ENCODE data around the gene FFAR4.

The FFAR4 gene

DNA sequence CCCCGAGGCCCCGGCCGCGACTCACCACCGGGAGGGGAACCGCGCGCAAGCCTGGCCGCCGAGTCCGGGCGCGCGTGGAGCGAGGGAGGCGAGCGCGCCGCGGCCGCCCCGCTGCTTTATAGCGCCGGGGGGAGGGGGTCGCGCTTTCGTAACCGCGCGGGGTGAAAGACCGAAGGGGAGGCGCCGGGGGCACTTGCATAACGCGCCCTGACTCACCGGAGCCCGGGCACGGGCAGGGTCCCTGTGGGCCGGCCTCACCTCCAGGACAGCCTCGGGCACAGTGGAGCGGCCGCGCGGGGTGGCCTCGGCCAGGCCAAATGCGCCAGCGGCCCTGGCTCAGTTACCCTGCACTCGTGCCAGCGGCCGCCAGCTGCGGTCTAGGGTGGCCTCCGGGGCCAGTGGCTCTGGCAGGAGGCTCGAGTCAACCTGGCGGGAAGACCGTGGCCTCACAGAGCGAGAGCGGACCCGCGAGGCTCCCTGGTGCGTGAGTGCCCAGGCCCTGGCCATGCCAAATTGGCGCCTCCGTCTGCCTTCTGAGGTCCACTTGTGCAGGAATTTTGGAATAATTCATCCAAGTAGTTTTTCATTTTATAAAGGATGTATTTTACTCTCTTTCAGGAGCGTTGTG lies 34.8 kb downstream of the FFAR4 start, which contains the start of gene RBP4:
Gene RBP4, minus strand, starts transcription at position 90 of the 628 bp plus-strand sequence. CDS start 207 bp downstream, outside the sequence.
- peak; percentile 53 for DNase-seq

DNA sequence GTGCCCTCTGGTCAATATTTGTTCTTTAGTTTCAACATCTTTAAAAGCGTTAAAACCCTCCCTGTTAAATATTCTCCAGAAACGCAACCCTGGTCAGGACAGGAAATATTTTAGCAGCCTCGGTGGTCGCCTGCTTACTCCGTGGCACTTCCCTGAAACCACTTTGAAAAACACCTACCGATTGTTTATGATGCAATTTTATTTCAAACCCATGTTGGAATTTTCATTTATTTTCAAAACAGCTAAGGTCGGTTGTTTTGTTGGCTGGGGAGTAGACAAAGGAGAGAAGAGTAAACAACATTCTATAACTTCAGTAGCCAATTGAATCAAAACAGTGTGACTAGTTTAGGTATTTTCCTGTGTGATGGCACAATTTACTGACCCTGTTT lies 35.3 kb downstream of the FFAR4 start:
- DNase-seq = no peak

DNA sequence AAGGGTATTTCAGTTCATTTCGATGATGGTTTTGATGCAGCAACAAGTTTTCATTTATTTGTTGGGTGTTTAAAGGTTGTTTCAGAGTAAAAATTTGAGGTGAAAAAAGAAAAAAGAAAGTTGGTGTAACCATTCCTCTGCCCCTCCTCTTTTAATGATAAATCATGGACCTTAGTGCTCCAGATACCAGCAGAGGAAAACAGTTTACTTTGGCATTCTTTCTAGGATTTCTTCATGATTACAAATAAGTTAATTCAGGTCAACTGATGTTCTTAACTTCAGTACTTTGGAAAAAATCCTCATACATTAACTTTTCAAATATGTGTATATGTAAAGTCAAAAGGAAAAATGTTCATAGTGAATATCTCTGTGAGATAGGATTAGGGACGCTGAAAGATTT lies 36.6 kb downstream of the FFAR4 start:
- no peak for DNase-seq

DNA sequence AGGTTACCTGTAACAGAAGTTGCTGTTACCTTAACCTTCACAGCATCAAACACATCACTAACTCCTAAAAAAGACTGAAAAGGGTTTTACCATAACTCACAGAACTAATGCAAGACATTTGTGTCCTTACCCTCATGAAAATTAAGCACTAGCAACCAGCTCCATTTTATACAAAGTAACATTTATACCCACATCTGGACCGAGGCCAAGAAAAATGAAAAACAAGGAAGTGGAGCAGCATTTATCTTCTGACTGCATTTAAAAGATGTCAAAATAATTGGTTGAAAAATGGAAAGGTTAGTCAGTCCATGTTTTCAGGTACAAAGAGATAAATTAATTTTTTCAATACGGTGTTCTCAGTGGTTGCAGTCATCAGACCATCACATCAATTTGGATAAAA lies 37.7 kb downstream of the FFAR4 start:
- no peak for DNase-seq

DNA sequence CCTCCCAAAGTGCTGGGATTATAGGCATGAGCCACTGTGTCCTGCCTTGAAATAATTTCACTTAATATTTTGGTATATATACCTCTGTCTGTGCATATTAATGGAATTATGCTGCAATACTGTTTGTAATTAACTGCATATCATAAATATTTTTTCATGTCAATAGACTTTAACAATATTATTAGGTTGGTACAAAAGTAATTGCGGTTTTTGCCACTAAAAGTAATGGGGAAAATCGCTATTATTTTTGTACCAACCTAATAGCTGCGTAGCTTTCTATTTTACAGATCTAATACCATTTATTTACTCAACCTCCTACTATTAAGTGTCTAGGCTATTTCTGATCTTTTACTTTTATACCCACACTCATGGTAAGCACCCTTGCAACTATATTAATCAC lies 42.0 kb downstream of the FFAR4 start:
- DNase-seq = no peak

DNA sequence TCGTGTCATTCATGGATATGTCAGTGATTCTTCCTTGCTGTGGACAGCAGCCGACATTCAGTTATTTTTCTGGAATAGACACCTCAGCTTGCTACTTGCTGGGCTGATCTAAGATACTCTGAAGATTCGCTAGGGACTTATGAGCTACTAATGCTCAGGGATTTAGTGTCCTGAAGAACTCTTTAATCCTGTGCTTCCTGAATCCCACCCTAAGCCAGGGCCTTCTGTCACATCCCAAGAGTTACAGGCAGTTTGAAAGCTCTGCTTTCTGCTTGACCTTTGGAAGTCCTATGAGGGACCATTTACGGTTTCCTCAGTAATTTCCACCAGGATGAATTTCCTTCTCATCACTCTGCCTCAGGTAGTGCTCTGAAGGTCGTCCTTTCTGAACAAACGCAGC lies 45.8 kb downstream of the FFAR4 start, which contains the start of gene PDE6C:
Gene PDE6C, plus strand, starts transcription at position 227 of the 400 bp plus-strand sequence. CDS start 189 bp downstream, outside the sequence.
- DNase-seq = no peak

DNA sequence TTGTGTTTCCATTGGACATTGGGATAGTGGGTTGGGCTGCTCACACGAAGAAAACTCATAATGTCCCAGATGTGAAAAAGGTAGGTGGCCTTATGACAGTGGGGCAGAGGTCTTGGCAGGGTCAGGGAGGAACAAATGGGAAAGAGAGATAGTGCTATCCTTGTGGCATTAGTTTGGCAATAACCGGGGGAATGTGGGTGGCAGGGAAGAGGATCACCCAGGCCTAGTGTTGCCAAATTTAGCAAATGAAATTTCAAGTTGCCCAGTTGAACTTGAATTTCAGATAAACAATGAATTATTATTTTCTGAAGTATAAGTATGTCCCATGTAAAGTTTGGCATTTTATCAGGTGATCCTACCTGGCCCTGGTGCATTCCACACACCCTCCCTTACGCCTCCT lies 46.7 kb downstream of the FFAR4 start:
- DNase-seq = no peak

DNA sequence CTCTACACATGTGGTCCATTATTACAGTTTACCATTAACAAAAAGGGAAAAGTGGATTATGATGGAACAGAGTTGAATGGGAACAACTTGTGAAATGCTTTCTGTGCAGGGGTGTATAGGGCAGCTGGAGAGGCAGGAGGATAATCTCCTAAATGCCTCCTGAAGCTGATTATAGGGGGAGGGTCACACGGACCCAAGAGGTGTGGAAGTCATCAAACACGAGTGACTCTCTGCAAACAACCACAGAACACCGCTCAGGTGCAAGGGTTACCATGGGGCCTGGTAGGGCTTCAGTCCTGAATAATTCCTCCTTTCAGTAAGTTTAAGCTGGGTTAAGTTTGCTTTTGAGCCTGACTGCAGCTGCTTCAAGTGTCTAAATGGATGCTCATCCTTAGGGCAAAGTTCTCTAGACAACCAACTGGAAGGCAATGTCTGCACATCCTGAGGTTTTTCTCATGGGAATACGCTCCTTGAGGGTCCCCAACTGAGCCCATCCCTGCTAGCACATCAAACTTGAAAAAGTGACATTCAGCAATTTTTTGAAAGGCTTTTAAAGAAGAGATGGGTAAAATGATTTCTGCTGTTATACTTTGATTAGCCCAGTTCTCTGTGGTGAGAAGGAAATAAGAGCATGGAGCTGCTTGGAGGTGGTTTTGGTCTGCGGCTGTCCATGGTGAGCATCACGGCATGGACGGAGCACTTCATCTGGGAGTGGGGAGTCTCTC lies 47.8 kb downstream of the FFAR4 start:
- DNase-seq = no peak

DNA sequence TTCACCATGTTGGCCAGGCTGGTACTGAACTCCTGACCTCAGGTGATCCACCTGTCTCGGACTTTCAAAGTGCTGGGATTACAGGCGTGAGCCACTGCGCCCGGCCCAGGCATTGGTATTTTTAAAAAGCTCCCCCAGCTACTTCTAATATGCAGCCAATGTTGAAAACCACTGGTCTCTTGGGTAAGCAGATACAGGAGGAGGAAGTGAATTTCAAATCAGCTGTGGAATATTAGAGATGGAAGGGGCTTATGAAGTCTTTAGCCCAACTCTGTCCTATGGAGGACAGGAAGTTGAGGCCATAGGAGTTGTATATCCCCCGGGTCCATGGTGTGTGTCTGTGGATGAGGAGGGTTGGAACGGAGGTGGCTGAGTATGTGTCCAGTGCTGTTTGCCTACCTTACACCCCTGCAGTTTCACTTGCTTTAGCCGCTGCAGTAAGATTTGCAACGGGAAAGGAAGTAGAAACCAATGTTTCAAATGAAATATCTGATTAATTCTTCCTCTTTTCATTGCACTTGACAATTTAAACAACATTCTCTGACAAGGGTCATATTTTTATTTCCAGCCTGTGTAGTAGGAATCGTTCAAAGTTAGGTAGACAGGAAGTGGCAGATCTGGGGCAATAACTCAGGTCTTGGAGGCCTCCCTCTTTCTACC lies 49.2 kb downstream of the FFAR4 start:
- no peak for DNase-seq

DNA sequence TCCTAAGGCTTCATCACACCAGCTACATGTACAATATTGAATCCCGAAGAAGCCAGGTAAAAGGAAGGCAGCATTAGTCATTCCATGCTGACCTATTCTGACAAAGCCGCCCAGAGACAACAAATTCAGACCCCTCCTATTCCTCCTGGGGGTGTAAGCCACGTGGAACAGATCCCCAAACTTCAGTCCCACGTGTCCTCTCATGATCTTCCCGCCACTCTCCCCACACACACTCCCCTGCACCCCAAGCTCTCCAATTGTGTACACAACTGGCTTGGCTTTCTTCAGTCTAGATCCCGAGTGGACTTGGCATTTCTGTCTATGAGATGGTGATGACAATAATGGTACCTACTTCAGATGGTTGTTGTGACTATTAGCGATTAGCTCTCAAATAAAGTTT lies 54.5 kb downstream of the FFAR4 start:
- DNase-seq = no peak

DNA sequence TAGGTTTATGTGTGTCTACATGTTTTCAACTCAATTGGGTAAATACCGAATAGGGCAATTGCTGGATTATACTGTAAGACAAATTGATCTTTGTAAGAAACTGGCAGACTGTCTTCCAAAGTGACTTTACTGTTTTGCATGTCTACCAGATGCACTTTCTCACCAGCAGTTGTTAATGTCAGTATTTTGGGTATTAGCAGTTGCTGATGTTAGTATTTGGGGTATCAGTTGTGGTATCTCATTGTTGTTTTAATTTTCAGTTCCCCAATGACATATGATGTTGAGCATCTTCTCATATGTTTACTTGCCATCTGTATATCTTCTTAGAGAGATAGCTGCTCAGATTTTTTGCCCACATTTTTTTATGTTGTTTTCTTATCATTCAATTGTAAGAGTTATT lies 56.5 kb downstream of the FFAR4 start:
- DNase-seq = no peak

DNA sequence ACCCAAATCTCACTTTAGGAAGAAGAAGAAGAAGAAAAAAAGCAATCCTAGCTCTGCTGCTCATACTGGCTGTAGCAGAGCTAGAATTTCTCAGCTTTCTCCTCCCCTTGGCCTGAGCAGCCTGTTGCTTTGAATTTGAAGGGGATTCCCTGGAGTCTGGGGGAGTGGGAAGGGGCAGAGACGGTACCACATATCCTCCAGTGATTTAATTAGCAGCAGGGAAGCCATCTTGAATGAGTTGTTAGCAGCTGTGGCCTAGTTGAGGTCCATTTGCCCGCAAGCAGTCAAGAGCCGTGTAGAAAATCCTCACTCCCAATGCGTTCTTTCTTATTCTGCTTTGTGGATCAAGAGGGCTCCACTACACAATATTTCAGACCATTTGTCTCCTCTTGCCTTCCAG lies 62.4 kb downstream of the FFAR4 start:
- peak; percentile 52 for DNase-seq

DNA sequence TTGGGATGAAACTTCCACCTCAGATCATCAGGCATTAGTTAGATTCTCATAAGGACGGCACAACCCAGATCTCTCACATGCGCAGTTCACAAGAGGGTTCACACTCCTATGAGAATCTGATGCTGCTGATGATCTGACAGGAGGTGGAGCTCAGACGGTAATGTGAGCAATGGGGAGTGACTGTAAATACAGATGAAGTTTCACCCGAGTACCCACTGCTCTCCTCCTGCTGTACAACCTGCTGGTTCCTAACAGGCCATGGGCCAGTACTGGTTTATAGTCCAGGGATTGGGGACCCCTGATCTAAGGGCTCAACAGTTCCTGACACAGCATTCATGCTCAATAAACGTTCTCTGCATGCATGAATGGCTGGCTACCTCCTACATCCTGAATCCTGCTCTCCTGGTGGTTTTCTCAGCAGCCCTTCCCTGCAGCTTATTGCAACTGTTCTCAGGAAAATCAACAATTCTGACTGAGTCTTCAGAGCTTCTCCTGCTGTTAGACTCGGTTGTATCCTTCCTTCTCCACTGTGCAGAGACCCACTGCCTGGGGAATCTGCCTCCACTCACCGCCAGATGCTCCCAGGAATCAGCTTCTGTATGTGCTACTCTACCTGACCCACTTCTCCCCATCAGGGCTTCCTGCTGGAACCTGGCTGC lies 63.3 kb downstream of the FFAR4 start:
- DNase-seq = peak; percentile 51

DNA sequence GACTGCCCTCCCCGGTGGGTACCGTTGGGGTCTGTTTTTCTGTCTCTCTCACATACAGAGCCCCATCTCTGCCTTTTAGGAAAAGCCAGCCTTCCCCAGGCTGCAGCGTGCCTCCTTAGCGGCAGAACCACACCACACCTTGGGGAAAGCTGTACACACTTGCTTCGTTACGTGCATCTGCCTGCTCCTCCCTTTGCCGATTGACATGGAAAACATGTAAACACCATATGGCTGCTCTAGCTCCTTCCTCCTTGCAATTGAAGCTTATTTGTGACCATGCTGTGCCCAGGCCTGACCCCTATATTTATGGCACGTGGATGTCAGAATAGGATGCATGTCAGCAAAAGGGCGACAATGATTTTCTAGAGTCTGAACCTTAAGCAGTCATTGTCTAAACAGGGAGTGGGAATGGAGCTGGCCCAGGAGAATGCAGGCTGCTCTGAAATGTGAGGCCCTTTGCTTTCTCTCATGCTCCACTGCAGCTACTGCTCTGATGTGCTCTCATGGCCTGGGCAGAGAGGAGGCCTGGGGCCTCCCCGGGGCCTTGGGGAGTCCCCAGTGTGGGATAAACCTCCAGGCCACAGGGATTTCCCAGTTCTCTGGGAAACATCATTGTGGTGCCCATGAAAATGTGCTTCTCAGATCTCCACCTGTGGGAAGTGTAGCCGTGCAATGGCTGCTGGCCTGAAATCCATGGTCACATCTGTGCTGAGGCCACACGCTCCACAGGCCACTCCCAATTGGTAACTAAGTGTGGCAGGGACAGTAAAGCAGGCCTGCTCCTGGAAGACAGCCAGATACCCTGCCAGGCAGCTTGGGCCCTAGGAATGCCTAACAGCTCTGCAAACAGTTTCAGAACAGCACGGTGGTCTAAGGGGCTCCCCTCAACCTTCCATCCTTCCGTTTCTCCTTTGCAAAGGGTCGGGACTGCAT lies 64.4 kb downstream of the FFAR4 start:
- peak; percentile 69 for DNase-seq
